Stimulated activated CD4-positive, alpha-beta T cell treated with anti-CD3 and anti-CD28 coated beads, Interleukin-4, amount 100 ng/mL, for 4 hours (primary cell): ENCODE measurements around the gene POU3F2.

Experiments
- DNase-seq, 2 experiments: peaks; one replicate each; pipeline ENCODE4 v3.0.0-alpha.2; 2020

POU3F2 gene

GRCh38 chr6:98831057-98831958, 3.1 kb upstream of the POU3F2 start:
- no peak for DNase-seq

- DNase-seq = no peak
Observed at GRCh38 chr6:98831959-98832283, 2.5 kb upstream of the POU3F2 start.

- DNase-seq = no peak
Observed at GRCh38 chr6:98832284-98833056, 1.9 kb upstream of the POU3F2 start.

- no peak for DNase-seq
Observed at GRCh38 chr6:98833057-98833306, 1.4 kb upstream of the POU3F2 start.

GRCh38 chr6:98833307-98834059, 891 bp upstream of the POU3F2 start:
- no peak for DNase-seq

- no peak for DNase-seq
Observed at GRCh38 chr6:98835149-98836024, 1.0 kb downstream of the POU3F2 start.

- DNase-seq = no peak
Observed at GRCh38 chr6:98836025-98836961, 1.9 kb downstream of the POU3F2 start.

GRCh38 chr6:98836962-98837944, 2.9 kb downstream of the POU3F2 start:
- DNase-seq = no peak

GRCh38 chr6:98838032-98838431, 3.7 kb downstream of the POU3F2 start:
- DNase-seq = no peak

- no peak for DNase-seq
Observed at GRCh38 chr6:98838975-98839374, 4.6 kb downstream of the POU3F2 start.

- DNase-seq = no peak
Observed at GRCh38 chr6:98839781-98840361, 5.5 kb downstream of the POU3F2 start.

- DNase-seq = no peak
Observed at GRCh38 chr6:98840385-98840784, 6.0 kb downstream of the POU3F2 start.

GRCh38 chr6:98840996-98841513, 6.7 kb downstream of the POU3F2 start:
- DNase-seq = no peak

- DNase-seq = no peak
Observed at GRCh38 chr6:98841621-98842341, 7.4 kb downstream of the POU3F2 start.

- no peak for DNase-seq
Observed at GRCh38 chr6:98842342-98843180, 8.2 kb downstream of the POU3F2 start.

- DNase-seq = no peak
Observed at GRCh38 chr6:98843271-98844243, 9.2 kb downstream of the POU3F2 start.
